ENCODE measurements around the gene HOXD12.

DNA sequence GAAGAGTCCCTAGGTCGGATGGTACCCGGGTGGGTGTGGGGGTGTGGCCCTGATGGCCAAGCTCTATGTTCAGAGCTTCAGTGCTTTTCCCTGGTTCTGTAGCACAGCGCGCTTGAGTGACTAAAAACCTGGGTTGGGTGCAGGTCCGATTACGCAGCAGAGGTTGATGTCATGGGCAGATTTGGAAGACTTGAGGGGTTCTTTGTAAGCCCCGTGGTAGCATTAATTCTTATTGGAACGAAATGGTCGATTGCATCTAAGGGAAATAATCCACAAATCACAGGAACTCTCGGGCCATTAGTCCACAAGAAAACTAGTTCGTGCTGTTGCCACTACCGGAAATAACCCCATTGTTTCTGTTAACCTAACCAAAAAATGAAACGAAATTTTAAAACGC, 38.9 kb downstream of the HOXD12 start:
- TF ChIP-seq CTCF (optimal IDR thresholded peaks at IDR 0.05 in 1 of 3, IDR thresholded peaks at IDR 0.05 in 1 of 3, conservative IDR thresholded peaks at IDR 0.05 in 1 of 3; ENCODE audit: extremely low read depth in 1 of 3, insufficient read depth in 2 of 3, low read length in 3 of 3), result no peak
- TF ChIP-seq EZH2 (IDR thresholded peaks at IDR 0.05; ENCODE audit: low read length), result no peak

All from keratinocyte (primary cell).